HG02870 (cell line): ENCODE measurements around the gene CTXN2.

Experiments
- ATAC-seq: cut with Tn5 transposase; IDR thresholded peaks from one replicate; pipeline ENCODE4 v1.9.1; 2021; ENCODE audit warnings: mild to moderate bottlenecking, moderate library complexity; ENCODE audit not compliant: unreplicated experiment

CTXN2 gene

GRCh38 chr15:48221885-48222284 is 30.4 kb downstream of the CTXN2 start:
- ATAC-seq: no peak

GRCh38 chr15:48222627-48223026 is 31.2 kb downstream of the CTXN2 start:
- no peak for ATAC-seq

- no peak for ATAC-seq
Measured at GRCh38 chr15:48225771-48226170, 34.3 kb downstream of the CTXN2 start.

- no peak for ATAC-seq
Measured at GRCh38 chr15:48230498-48230897, 39.0 kb downstream of the CTXN2 start.

GRCh38 chr15:48233246-48233645 is 41.8 kb downstream of the CTXN2 start:
- ATAC-seq: no peak

GRCh38 chr15:48239334-48239733 is 47.9 kb downstream of the CTXN2 start:
- ATAC-seq: no peak

- ATAC-seq: no peak
Measured at GRCh38 chr15:48242015-48242414, 50.5 kb downstream of the CTXN2 start.

- ATAC-seq: no peak
Measured at GRCh38 chr15:48242535-48242934, 51.1 kb downstream of the CTXN2 start.

- no peak for ATAC-seq
Measured at GRCh38 chr15:48244921-48245320, 53.5 kb downstream of the CTXN2 start.

GRCh38 chr15:48248414-48248813 is 56.9 kb downstream of the CTXN2 start:
- ATAC-seq: no peak

GRCh38 chr15:48250640-48251076 is 59.2 kb downstream of the CTXN2 start:
- ATAC-seq: peak; percentile 53

GRCh38 chr15:48253172-48253571 is 61.7 kb downstream of the CTXN2 start:
- ATAC-seq: no peak
